Glomerular visceral epithelial cell (primary cell): ENCODE measurements around the gene C19orf44.

Experiments used
- DNase-seq: peaks from one replicate; pipeline ENCODE4 v3.0.0-alpha.2; 2016; ENCODE audit errors: extremely low spot score

C19orf44 gene

GRCh38 chr19:16518061-16518460 is 21.9 kb downstream of the C19orf44 start:
- no peak for DNase-seq

DNA sequence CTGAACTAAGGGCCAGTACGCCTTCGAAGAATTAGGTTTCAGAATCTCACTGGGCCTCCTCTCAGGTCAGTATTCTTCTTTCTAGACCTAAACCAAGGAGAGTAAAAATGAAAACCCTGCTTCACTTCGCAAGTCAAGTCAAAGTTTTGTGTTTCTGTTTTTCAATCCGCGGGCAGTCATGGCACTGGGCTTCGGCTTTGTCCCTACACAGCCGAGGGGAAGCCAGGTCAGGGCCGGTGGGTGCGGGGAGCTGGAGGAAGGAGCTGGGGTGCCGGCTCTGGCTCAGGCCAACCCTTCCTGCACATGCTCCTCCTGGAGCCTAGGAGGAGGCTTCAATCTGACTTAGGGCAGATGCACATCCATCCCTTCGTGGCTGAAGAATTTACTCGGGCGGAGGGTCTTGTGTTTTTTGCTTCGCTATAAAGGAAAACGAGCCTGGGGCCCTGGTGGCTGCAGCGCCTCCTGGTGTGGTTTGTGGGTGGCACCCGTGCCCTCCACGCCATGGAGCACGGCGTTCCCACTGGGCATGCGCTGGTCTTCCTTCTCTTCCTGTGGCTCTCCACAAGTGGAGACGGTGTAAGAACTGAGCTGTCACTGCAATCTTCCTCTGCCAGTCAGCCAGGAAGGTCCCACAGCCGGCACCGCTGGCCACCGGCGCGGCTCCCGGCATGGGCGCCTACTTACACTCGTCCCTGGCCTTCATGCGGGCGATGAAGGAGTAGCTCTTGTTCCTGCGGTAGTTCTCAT is 22.5 kb downstream of the C19orf44 start:
- DNase-seq, result no peak

DNA sequence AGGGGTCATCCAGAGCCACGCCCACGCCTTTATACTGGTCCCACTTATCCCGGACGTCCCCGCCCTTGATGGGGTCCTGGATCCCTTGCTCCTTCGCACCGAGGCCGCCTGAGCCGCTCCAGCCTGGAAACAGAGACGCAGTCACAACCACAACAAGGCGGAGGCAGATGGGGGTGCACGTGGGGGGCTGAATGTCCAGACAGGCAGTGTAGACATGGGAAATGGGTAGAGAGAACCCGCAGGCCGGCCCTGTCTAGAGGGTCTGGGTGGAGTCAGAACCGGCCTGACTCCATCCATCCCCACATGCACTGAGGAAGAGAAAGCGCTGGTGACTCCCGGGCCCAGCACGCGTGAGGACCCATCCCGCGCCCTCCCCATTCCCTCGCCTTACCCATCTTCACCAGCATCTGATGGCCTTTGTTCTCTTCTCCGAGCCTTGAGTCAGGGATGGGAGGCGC is 23.1 kb downstream of the C19orf44 start:
- DNase-seq, result no peak

GRCh38 chr19:16520074-16520973 is 24.1 kb downstream of the C19orf44 start:
- no peak for DNase-seq

GRCh38 chr19:16520986-16521624 is 24.9 kb downstream of the C19orf44 start:
- DNase-seq, result no peak

GRCh38 chr19:16521715-16522289 is 25.6 kb downstream of the C19orf44 start:
- DNase-seq, result no peak

DNA sequence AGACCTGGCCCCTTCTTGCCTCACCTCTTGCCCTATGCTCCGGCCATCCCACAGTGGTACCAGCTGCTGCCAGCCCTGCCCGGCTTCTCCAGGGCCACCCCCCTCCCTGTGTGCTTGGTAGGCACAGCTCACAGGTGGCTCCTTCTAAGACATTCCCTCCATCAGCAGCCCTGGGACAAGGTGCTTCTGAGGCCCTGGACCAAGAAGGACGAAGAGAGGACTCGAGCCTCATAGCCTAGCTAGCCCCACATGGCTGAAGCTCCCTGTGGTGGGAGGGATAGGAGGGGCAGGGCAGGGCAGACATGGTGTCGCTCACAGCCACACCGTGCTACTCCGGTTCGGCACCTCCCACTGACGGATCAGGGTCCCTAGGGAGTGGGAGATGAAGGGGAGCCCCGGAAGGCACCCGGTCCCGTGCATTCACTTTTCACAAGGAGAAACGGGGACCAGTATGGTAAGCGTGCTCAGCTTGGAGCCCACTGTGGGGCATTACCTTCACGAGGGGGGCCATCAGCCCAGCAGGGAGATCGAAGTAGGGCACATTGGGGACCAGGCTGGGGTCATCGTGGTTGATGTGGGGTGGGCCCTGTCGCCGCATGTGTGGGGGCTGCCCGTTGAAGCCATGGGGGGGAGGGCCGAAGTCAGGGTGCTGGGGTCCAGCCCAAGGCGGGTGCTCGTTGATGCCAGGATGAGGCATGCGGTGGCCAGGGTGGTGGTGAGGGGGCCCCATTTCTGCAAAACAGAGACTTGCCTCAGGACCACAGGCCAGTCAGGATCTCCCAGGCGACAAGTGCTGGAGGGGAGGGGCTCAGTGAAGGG is 26.6 kb downstream of the C19orf44 start:
- DNase-seq, result no peak

DNA sequence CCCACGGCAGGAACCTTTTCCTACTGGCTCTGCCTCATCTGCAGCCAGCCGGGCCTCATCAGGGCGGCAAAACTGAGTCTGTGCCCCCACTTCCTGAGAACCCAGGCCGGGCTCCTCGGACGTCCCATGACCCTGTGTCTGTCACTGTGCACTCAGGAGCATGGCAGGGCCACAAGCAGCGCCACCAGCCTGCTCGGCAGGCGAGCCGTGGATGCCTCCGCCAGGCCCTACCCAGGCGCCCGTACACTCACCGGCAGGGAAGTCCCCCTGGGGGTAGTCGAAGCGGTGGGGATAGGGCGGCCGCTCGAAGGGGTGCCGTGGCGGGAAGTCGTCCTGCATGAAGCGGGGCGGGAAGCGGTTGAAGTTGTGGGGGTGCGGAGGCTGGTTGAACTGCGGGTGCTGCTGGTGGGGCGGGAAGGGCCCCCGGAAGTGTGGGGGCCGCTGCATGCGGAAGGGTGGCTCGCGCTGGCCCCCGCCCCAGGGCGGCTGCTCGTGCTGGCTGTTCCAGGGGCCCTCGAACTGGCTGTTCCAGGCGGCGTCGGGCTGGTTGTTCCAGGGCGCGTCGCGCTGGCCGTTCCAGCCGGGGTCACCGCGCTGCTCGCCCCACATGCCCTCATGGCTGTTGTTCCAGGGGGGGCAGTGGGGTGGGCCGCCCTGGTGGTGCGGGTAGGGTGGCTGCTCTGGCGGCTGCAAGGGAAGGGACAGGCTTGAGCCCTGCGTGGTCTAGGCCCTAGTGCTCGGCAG is 29.0 kb downstream of the C19orf44 start:
- no peak for DNase-seq

DNA sequence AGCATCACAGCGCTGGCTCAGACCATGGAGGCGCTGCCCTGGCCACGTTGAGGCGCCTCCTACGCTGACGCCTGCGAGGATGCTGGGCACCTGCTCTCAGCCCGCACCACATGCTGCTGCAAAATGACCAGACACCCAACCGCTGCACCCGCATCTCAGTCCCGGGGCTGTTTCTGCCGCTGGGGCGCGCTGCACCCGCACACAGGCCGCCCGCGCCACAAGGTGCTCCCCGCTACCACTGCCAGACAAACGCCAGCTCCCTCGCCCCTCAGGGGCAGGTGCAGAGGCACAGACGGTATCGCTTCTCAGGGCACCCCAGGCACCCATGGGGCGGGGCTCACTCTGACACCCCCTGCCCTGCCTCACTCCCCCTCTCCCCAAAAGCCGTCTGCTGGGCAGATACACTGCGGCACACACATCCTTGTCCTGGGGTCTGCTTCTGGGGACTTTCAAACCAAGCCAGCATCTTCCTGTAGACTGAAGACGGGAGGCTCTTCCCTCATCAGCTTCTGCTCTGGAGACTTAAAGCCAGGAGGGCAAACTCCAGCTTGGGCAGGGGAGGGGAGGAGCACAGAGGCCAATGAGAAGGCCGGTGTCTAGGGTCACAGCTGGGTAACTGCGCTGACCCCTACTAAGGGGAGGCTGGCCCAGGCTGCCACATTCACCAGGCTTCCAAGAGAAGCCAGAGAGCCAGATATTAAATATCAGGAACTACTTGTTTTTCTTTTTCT is 29.7 kb downstream of the C19orf44 start:
- DNase-seq, result no peak

DNA sequence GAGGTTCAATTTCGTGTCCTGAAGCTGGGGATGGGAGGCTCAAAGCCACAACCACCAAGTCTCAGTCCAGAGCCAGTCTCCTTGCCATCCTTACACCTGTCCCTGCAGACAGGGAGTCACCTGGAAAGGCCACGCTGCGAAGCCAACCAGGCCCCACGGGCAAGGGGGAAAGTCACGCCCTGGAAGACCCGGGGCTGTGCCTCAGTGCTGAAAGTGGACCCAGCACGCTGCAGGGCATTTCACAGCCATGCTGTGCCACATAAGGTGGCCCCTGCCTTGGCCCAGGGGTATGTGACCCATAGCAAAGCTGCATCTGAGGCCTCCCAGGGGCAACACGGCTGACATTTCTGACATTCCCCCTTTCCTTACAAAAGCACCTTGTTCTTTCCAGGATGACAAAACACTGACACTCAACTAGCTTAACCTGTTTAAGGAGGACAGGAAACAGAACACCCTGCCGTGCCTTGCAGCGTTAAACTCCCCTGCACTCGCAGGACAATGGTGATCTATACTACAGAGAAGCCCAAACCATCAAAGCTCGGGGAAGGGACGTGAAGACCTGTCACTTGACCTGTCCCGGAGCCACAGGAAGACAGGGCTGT is 31.2 kb downstream of the C19orf44 start:
- no peak for DNase-seq

- DNase-seq, result no peak
Measured at GRCh38 chr19:16527971-16528521, 31.9 kb downstream of the C19orf44 start.

GRCh38 chr19:16529466-16530144 is 33.4 kb downstream of the C19orf44 start:
- no peak for DNase-seq

- DNase-seq, result no peak
Measured at GRCh38 chr19:16530540-16531379, 34.6 kb downstream of the C19orf44 start.

- DNase-seq, result no peak
Measured at GRCh38 chr19:16531380-16531669, 35.1 kb downstream of the C19orf44 start.

DNA sequence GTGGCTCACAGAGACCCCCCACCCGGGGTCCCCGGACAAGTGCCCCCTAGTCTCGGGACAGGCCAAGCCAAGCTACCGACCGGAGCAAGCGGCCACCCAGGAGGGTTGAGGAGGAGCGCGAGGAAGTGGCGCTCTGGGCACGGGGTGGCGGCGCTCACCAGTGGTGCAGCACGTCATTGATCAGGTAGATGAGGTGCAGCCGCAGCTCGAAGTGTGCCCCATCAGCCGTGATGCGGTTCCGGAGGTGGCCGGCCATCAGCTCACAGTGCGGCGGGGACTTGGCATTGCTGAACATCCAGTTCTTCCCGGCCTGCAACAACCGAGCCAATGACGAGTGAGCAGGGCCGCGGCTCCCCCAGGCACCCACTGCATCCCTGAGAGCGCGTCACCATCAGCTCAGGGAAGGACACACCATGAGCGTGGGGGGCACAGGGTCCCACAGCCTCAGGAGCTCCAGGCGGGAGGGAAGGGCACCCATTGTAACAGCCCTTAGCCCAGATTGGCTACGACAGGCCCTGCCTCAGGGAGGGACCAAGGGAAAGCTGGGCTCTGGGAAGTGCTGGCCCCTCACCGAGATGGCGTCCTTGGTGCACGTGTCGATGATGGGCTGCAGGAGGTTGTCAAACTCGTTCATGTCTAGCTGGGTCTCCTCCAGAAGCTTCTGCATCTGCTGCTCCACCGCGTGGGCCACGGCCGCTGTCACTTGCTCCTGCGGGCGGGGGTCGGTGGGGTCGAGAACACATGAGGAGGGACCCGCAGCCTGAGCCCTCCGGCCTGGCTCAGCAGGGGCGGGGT is 36.4 kb downstream of the C19orf44 start:
- DNase-seq, result no peak

DNA sequence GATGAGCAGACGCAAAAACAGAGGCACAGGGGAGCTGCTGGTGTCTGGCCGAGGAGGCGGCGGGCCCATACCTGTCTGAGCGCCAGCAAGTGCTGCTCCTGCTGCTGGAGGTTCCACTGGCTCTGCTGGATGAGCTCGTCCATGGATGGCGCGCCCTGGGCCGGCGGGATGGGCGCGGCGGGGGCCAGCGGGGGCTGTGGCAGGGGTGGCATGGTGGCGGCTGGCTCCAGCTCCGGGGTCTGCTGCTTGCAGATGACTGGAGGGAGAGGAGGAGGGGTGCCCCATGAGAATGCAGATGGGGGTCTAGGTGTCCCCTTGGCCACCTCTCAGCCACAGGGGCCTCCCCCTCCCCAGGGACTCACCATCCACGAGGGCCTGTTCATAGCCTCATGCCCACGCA is 39.2 kb downstream of the C19orf44 start:
- no peak for DNase-seq

- no peak for DNase-seq
Measured at GRCh38 chr19:16536130-16536529, 39.9 kb downstream of the C19orf44 start.
